HepG2 (cell line): Measurements from ENCODE around the gene IQCK. TPM values are rescaled to one million over a fixed set of nuclear protein-coding genes. Genes with fewer than 3 reads are reported as not detected.

Source experiments
- CREB1 ChIP-seq, 2 experiments: fragments of 450-650 bp in 1 of 2; IDR thresholded peaks; 2 replicates each; pipeline ENCODE4 v1.6.1; 2016 to 2017; ENCODE audit warnings: control low read depth in 1 of 2, mild to moderate bottlenecking in 1 of 2, missing compliant biosample characterization in 1 of 2, missing genetic modification characterization in 1 of 2
- ISL2 ChIP-seq: sonication (generic); formaldehyde crosslinking; IDR thresholded peaks from 2 replicates; pipeline ENCODE4 v1.5.0; 2020; ENCODE audit warnings: missing genetic modification reagents
- NFRKB ChIP-seq: fragments of 450-650 bp; IDR thresholded peaks from 2 replicates; pipeline ENCODE4 v1.6.1; 2017
- POLR2AphosphoS5 ChIP-seq: IDR thresholded peaks from 2 replicates; pipeline ENCODE4 v1.6.1; 2012; ENCODE audit warnings: low read depth, low read length
- ZFAT ChIP-seq: sonication (generic); formaldehyde crosslinking; conservative IDR thresholded peaks from 2 replicates; pipeline ENCODE4 v1.8.1; 2023; ENCODE audit warnings: missing genetic modification reagents, inconsistent platforms
- ZNF180 ChIP-seq: sonication (generic); formaldehyde crosslinking; IDR thresholded peaks from 2 replicates; pipeline ENCODE4 v1.4.0; 2020; ENCODE audit warnings: low read depth, missing genetic modification reagents, borderline replicate concordance
- ZNF660 ChIP-seq: sonication (generic); formaldehyde crosslinking; IDR thresholded peaks from 2 replicates; pipeline ENCODE4 v1.5.1; 2020; ENCODE audit warnings: mild to moderate bottlenecking, low read depth, missing genetic modification reagents, borderline replicate concordance
- polyA plus RNA-seq, 8 experiments: library from polyadenylated mRNA; depleted of rRNA in 3 of 8; stranded (reverse) in 7 of 8; unstranded in 1 of 8; fragments of >200 nt; fragmentation: Illumina TruSeq in 4 of 8; extraction: Trizol in 4 of 8; gene quantifications; 2 replicates each; pipeline versions ENCODE4 v1.2.1 to v1.2.3, GENCODE V29; 2011 to 2016; ENCODE audit warnings: low read depth in 4 of 8, missing spikeins in 1 of 8, mixed read lengths in 1 of 8; ENCODE audit not compliant: insufficient read depth in 1 of 8
- total RNA-seq, 5 experiments: library from RNA; depleted of rRNA; stranded (reverse); fragments of >200 nt; fragmentation: Illumina TruSeq; extraction: Trizol; gene quantifications; 2 replicates each; pipeline ENCODE4 v1.2.3, GENCODE V29; 2016; ENCODE audit warnings: low read depth in 1 of 5
- TF ChIP-seq, protein P1 (sequence below): sonication (generic); formaldehyde crosslinking; conservative IDR thresholded peaks from 2 replicates; pipeline ENCODE4 v1.8.0; 2022; ENCODE audit warnings: low read depth, missing genetic modification reagents
- TF ChIP-seq, protein P2 (sequence below): sonication (generic); IDR thresholded peaks from 2 replicates; pipeline ENCODE4 v1.6.1; 2016; ENCODE audit warnings: low read depth, borderline replicate concordance
- TF ChIP-seq, protein P3 (sequence below): sonication (generic); formaldehyde crosslinking; IDR thresholded peaks from 2 replicates; pipeline ENCODE4 v1.4.0; 2020; ENCODE audit warnings: missing genetic modification reagents
- TF ChIP-seq, protein P4 (sequence below): sonication (generic); formaldehyde crosslinking; IDR thresholded peaks from 2 replicates; pipeline ENCODE4 v1.4.0; 2020; ENCODE audit warnings: mild to moderate bottlenecking, missing genetic modification reagents
- TF ChIP-seq, protein P5 (sequence below): sonication (generic); formaldehyde crosslinking; IDR thresholded peaks from 2 replicates; pipeline ENCODE4 v1.4.0; 2020; ENCODE audit warnings: mild to moderate bottlenecking, missing genetic modification reagents

Gene IQCK
- total and polyA plus RNA-seq, 2 of the 13 experiments (the other 11 are each of a cell fraction or from before 2014, with no cell fraction given) = 5.1 to 7.3 TPM

DNA sequence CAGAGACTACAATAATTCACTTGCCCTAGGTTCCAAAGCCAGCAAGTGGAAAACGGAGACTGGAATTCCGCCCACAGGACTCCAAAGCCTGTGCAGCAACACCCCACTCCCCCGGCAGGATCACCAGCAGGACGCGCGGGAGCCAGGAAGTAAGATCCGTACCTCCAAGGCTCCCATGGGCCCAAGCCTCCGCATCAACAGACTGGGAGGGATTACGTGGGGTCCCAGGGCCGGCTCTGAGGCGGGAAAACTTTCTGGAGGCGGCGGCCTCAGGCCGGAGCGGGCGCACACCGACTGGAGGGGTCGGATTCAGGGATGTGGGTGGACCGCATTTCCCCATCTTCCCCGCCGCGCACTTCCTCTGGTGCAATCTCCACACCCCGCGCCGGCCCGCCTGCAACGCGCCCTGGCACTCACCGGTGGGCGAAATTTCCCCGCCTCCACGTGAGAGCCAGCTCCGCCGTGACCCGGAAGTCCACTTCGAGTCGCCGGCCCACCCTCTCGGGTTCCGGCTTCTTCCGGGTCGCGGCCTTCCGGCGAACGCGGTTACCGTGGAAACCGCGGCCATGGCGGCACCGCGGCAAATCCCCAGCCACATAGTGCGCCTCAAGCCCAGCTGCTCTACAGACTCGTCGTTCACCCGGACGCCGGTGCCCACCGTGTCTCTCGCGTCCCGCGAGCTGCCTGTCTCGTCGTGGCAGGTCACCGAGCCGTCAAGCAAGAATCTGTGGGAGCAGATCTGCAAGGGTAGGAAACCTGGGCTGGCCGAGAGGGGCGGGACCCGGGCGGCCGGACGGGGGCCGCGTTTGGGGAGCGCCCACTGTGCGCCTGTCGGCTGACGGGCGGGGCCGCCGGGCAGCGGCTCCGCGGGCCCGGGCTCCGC lies at the start of gene IQCK, which contains the start of gene KNOP1 (continued):
- TF ChIP-seq ZNF660 (CRISPR knock-in tag) (peak; percentile 34; the same call in 1 of the 2 replicates), ZFAT (CRISPR knock-in tag) (no peak), ZNF180 (CRISPR knock-in tag) (peak; percentile 69; the same call in 1 of the 2 replicates), ISL2 (CRISPR knock-in tag) (peak; percentile 84), POLR2AphosphoS5 (peak; percentile 88), NFRKB (no peak), CREB1 (IDR thresholded peaks at IDR 0.05) (no peak), CREB1 (CRISPR knock-in tag; IDR thresholded peaks at IDR 0.05) (no peak)
- TF ChIP-seq, protein P1, sequence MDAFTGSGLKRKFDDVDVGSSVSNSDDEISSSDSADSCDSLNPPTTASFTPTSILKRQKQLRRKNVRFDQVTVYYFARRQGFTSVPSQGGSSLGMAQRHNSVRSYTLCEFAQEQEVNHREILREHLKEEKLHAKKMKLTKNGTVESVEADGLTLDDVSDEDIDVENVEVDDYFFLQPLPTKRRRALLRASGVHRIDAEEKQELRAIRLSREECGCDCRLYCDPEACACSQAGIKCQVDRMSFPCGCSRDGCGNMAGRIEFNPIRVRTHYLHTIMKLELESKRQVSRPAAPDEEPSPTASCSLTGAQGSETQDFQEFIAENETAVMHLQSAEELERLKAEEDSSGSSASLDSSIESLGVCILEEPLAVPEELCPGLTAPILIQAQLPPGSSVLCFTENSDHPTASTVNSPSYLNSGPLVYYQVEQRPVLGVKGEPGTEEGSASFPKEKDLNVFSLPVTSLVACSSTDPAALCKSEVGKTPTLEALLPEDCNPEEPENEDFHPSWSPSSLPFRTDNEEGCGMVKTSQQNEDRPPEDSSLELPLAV = 0 out of 2 replicates have a peak, but pooled peaks have one; percentile 80
- TF ChIP-seq, protein P2, sequence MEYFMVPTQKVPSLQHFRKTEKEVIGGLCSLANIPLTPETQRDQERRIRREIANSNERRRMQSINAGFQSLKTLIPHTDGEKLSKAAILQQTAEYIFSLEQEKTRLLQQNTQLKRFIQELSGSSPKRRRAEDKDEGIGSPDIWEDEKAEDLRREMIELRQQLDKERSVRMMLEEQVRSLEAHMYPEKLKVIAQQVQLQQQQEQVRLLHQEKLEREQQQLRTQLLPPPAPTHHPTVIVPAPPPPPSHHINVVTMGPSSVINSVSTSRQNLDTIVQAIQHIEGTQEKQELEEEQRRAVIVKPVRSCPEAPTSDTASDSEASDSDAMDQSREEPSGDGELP = peak; percentile 83; the same call in 1 of the 2 replicates
- TF ChIP-seq, protein P3, sequence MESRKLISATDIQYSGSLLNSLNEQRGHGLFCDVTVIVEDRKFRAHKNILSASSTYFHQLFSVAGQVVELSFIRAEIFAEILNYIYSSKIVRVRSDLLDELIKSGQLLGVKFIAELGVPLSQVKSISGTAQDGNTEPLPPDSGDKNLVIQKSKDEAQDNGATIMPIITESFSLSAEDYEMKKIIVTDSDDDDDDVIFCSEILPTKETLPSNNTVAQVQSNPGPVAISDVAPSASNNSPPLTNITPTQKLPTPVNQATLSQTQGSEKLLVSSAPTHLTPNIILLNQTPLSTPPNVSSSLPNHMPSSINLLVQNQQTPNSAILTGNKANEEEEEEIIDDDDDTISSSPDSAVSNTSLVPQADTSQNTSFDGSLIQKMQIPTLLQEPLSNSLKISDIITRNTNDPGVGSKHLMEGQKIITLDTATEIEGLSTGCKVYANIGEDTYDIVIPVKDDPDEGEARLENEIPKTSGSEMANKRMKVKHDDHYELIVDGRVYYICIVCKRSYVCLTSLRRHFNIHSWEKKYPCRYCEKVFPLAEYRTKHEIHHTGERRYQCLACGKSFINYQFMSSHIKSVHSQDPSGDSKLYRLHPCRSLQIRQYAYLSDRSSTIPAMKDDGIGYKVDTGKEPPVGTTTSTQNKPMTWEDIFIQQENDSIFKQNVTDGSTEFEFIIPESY (CRISPR knock-in tag) = 0 out of 2 replicates have a peak, but pooled peaks have one; percentile 22
- TF ChIP-seq, protein P4, sequence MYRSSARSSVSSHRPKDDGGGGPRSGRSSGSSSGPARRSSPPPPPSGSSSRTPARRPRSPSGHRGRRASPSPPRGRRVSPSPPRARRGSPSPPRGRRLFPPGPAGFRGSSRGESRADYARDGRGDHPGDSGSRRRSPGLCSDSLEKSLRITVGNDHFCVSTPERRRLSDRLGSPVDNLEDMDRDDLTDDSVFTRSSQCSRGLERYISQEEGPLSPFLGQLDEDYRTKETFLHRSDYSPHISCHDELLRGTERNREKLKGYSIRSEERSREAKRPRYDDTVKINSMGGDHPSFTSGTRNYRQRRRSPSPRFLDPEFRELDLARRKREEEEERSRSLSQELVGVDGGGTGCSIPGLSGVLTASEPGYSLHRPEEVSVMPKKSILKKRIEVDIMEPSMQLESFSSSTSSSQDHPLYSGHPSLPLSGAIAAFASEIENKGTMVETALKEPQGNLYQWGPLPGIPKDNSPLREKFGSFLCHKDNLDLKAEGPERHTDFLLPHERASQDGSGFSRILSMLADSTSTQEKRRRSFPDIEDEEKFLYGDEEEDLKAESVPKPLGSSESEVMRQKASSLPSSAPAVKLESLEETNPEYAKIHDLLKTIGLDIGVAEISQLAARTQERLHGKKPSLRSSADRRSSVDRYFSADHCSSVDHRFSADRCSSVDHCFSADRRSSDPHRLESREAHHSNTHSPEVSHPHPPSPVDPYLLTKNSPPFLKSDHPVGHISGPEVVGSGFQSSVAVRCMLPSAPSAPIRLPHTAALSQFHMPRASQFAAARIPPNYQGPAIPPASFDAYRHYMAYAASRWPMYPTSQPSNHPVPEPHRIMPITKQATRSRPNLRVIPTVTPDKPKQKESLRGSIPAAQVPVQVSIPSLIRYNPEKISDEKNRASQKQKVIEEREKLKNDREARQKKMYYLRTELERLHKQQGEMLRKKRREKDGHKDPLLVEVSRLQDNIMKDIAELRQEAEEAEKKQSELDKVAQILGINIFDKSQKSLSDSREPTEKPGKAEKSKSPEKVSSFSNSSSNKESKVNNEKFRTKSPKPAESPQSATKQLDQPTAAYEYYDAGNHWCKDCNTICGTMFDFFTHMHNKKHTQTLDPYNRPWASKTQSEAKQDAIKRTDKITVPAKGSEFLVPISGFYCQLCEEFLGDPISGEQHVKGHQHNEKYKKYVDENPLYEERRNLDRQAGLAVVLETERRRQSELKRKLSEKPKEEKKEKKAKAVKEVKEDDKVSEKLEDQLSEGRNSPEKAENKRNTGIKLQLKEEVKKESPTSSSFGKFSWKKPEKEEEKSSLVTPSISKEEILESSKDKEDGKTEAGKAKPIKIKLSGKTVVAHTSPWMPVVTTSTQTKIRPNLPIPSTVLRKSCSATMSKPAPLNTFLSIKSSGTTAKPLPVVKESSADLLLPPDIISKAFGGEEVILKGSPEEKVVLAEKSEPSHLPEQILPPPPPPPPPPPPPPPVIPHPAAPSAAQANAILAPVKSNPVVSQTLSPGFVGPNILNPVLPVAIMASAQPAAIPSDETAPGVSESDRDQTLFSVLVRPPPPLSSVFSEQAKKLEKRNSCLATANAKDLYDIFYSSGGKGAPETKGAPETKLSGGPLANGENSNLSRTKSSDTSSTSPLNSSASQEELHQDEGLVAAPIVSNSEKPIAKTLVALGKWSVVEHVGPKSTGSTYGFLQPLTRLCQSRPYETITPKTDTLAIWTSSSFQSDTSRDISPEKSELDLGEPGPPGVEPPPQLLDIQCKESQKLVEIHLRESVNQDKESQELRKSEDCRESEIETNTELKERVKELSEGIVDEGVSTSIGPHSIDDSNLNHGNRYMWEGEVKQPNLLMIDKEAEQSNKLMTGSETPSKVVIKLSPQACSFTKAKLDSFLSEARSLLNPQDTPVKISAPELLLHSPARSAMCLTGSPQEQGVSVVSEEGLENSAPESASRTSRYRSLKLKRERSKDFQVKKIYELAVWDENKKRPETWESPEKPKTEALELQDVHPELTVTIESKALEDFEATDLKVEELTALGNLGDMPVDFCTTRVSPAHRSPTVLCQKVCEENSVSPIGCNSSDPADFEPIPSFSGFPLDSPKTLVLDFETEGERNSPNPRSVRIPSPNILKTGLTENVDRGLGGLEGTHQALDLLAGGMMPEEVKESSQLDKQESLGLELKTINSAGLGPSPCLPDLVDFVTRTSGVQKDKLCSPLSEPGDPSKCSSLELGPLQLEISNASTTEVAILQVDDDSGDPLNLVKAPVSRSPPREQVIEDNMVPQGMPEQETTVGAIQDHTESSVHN (CRISPR knock-in tag) = peak; percentile 96
- TF ChIP-seq, protein P5, sequence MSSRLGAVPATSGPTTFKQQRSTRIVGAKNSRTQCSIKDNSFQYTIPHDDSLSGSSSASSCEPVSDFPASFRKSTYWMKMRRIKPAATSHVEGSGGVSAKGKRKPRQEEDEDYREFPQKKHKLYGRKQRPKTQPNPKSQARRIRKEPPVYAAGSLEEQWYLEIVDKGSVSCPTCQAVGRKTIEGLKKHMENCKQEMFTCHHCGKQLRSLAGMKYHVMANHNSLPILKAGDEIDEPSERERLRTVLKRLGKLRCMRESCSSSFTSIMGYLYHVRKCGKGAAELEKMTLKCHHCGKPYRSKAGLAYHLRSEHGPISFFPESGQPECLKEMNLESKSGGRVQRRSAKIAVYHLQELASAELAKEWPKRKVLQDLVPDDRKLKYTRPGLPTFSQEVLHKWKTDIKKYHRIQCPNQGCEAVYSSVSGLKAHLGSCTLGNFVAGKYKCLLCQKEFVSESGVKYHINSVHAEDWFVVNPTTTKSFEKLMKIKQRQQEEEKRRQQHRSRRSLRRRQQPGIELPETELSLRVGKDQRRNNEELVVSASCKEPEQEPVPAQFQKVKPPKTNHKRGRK (CRISPR knock-in tag) = 0 out of 2 replicates have a peak, but pooled peaks have one; percentile 81
